Cardiac muscle cell (in vitro differentiated cells and primary cell): ENCODE measurements around the gene APAF1. TPM values are rescaled to one million over a fixed set of nuclear protein-coding genes. Genes with fewer than 3 reads are reported as not detected.
"Not testable (repeated sequence)": the region's sequence is repeated elsewhere in the genome, so short reads cannot be mapped to it uniquely, and the experiment has no call there.

Source experiments
- DNase-seq, 2 donors: peaks; one replicate each; pipeline versions ENCODE4 v3.0.0 to v3.0.0-alpha.2; 2010 to 2017; ENCODE audit warnings: low read depth in 1 of 2, low spot score in 1 of 2
- H3K27ac ChIP-seq: fragments of 200-600 bp; sonication (generic); 2 replicates; pipeline ENCODE4 v1.5.1; 2016
- H3K27me3 ChIP-seq: fragments of 200-600 bp; sonication (generic); 2 replicates; pipeline ENCODE4 v1.6.0; 2016; ENCODE audit warnings: control low read depth
- H3K36me3 ChIP-seq: fragments of 200-600 bp; sonication (generic); 2 replicates; pipeline ENCODE4 v1.5.1; 2016; ENCODE audit warnings: control low read depth
- H3K4me1 ChIP-seq: fragments of 200-600 bp; sonication (generic); 2 replicates; pipeline ENCODE4 v1.8.1; 2017; ENCODE audit warnings: low read depth, mild to moderate bottlenecking, mixed run types
- H3K4me3 ChIP-seq: fragments of 200-600 bp; sonication (generic); 2 replicates; pipeline ENCODE4 v1.5.1; 2016; ENCODE audit warnings: mild to moderate bottlenecking
- H3K9me3 ChIP-seq: fragments of 200-600 bp; sonication (generic); 2 replicates; pipeline ENCODE4 v1.5.1; 2017; ENCODE audit warnings: low read depth, mild to moderate bottlenecking, control low read depth
- CTCF ChIP-seq: IDR thresholded peaks from 2 replicates; pipeline ENCODE4 v1.5.1; 2012; ENCODE audit warnings: low read depth, mild to moderate bottlenecking, low read length
- polyA plus RNA-seq: library from polyadenylated mRNA; unstranded; fragments of >200 nt; fragmentation: Nextera tagmentation; extraction: Ambion mirVana; gene quantifications from 2 replicates; pipeline ENCODE4 v1.2.1, GENCODE V29; 2016
- total RNA-seq: library from RNA; depleted of rRNA; stranded (reverse); fragments of >200 nt; gene quantifications from 2 replicates; pipeline ENCODE4 v1.2.3, GENCODE V29; 2016

The APAF1 gene
- total and polyA plus RNA-seq, 2 experiments from 2014 or later, result 11.8 to 13.8 TPM

DNA sequence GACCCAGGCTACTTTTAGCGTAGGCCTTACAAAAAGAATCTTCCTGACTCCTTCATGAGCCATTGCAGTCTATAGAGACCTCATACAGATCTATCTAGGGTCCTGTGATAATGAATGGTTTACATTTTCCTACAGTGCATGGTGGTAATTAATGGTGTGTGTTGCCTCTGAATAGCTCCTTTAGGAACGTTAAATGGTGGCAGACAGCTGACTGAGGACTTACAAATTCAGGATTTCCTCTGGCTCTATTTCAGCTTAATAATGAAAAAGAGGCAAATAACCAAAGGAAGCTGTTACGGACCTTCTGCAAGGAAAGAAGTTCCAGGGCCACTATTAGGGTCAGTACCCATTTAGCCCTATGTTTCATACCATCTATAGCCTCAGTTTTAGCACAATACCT is 5.6 kb upstream of the APAF1 start:
- no peak for DNase-seq
- Histone ChIP-seq H3K27me3 (no peaks in the 10 kb centered on the region), H3K4me3 (no peak overlapping the region), H3K9me3 (no peaks in the 10 kb centered on the region), H3K4me1 (peaks cover 5% of the 10 kb centered on the region), H3K27ac (no peak overlapping the region), H3K36me3 (no peaks in the 10 kb centered on the region)
- TF ChIP-seq CTCF, result no peak

DNA sequence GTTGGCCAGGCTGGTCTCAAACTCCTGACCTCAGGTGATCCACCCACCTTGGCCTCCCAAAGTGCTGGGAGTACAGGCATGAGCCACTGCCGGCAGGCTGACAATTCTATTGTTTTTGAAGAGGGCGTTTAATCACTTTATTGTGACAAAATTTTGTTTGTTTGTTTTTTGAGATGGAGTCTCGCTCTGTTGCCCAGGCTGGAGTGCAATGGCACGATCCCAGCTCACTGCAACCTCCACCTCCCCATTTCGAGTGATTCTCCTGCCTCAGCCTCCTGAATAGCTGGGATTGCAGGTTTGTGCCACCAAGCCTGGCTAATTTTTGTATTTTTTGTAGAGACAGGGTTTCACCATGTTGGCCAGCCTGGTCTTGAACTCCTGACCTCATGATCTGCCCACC is 2.3 kb upstream of the APAF1 start:
- not testable (repeated sequence) for H3K27me3 ChIP-seq, H3K4me1 ChIP-seq, H3K4me3 ChIP-seq, H3K27ac ChIP-seq, H3K36me3 ChIP-seq, DNase-seq, H3K9me3 ChIP-seq

DNA sequence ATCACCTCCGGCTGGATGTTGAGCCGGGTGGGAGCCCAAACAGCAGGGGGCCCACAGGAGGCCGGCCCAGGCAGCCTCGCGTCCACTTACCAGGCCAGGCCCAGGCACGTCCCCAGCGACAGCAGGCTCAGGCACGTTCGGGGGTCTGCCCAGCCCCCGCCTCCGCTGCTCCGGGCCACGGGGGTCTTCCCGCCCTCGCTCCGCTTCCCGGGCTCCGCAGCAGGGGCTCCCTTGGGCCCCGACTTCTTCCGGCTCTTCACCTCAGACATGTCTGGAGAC is 718 bp upstream of the APAF1 start:
- H3K4me3 ChIP-seq, result peak overlapping the region; percentile 76
- peaks cover 9% of the 10 kb centered on the region for H3K36me3 ChIP-seq
- no peaks in the 10 kb centered on the region for H3K27me3 ChIP-seq
- peak in 1 of 2 donors; percentile 70 for DNase-seq
- H3K27ac ChIP-seq, result peak overlapping the region; percentile 95
- no peak for TF ChIP-seq CTCF
- peaks cover 5% of the 10 kb centered on the region for H3K4me1 ChIP-seq
- H3K9me3 ChIP-seq, result no peaks in the 10 kb centered on the region

DNA sequence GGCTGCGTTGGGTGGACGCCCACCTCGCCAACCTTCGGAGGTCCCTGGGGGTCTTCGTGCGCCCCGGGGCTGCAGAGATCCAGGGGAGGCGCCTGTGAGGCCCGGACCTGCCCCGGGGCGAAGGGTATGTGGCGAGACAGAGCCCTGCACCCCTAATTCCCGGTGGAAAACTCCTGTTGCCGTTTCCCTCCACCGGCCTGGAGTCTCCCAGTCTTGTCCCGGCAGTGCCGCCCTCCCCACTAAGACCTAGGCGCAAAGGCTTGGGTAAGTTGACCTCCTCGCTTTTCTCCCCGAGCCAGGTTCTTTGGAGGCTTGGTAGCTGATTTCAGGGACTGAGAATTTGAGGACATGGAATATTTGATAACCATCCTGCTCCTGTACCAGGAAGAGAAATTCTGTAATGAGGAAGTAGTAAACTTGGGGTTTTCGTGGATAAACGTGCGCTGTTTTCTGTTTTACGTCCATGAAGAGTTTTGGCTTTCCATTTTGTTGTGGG is 530 bp downstream of the APAF1 start:
- Histone ChIP-seq H3K9me3 (no peaks in the 10 kb centered on the region), H3K4me1 (peaks cover 5% of the 10 kb centered on the region), H3K27me3 (no peaks in the 10 kb centered on the region), H3K4me3 (peak overlapping the region; percentile 76), H3K36me3 (peaks cover 14% of the 10 kb centered on the region), H3K27ac (peak overlapping the region; percentile 95)
- DNase-seq, result peak in 1 of 2 donors; percentile 37
- no peak for TF ChIP-seq CTCF

- Histone ChIP-seq H3K27ac (no peak overlapping the region), H3K9me3 (no peaks in the 10 kb centered on the region), H3K27me3 (no peaks in the 10 kb centered on the region), H3K36me3 (peaks cover 14% of the 10 kb centered on the region), H3K4me3 (peak overlapping the region; percentile 76), H3K4me1 (peaks cover 5% of the 10 kb centered on the region)
- no peak for TF ChIP-seq CTCF
- peak; percentile 18 to 30 for DNase-seq
Observed at GRCh38 chr12:98646294-98647090, 1.4 kb downstream of the APAF1 start.

- TF ChIP-seq CTCF, result no peak
- Histone ChIP-seq H3K4me3 (no peak overlapping the region), H3K36me3 (peaks cover 17% of the 10 kb centered on the region), H3K27me3 (no peaks in the 10 kb centered on the region), H3K4me1 (no peaks in the 10 kb centered on the region), H3K27ac (no peak overlapping the region), H3K9me3 (no peaks in the 10 kb centered on the region)
- DNase-seq, result no peak
Observed at GRCh38 chr12:98651328-98651727, 6.2 kb downstream of the APAF1 start.
